ENCODE results near the gene ARMC5.

DNA sequence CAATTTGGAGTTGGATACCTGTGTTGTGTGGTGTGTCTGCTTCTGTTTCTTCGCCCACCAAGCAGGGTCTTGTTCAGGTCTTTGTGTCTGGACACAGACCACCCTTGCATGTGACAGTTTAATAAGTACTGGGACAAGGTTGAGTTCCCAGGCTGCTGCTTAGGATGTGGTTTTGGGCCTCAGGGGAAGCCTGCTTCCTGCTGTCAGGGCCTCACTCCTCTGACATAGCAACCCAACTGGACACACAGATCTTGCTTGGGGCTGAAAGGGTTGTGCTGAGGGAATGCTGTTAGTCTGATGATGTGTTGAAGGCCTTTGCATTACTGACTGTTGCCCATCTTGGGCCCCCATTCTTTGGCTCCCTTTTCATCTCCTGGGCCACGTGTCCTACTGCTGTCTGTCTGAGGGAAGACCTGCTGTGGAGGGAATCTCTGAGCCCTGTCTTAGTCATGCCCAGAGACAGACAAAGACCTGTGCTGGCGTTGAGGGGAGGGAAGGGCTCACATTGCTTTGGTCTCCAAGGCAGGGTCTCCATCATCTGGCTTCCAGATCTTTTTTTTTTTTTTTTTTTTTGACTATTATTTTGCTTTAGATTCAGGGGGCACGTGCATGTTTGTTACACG, 8.0 kb downstream of the ARMC5 start:
- TF ChIP-seq EZH2 (IDR thresholded peaks at IDR 0.05; ENCODE audit: insufficient read depth, poor library complexity, severe bottlenecking) (no peak), EZH2phosphoT487 (IDR thresholded peaks at IDR 0.05; ENCODE audit: insufficient read depth, low read depth) (no peak)
